ENCODE results near the gene CSMD2. TPM values are rescaled to one million over a fixed set of nuclear protein-coding genes. Genes with fewer than 3 reads are reported as not detected.
A peak's percentile ranks its signal among the peaks of the same experiment; 100 is the strongest.

Gene CSMD2
- total RNA-seq, 1 experiment from 2014 or later: 13.2 TPM

- TF ChIP-seq ZNF423 (CRISPR knock-in tag; IDR thresholded peaks at IDR 0.05): peak; percentile 44; the same call in 1 of the 2 replicates
- no peak for TF ChIP-seq ZNF121 (CRISPR knock-in tag; IDR thresholded peaks at IDR 0.05)
- no peak for TF ChIP-seq NFYB (CRISPR knock-in tag; conservative IDR thresholded peaks at IDR 0.05; ENCODE audit: low read depth)
- TF ChIP-seq MYBL2 (CRISPR knock-in tag; IDR thresholded peaks at IDR 0.05): no peak
- TF ChIP-seq ATF1 (CRISPR knock-in tag; IDR thresholded peaks at IDR 0.05): no peak
- TF ChIP-seq SMAD3 (CRISPR knock-in tag; IDR thresholded peaks at IDR 0.05; ENCODE audit: borderline replicate concordance): no peak
- no peak for TF ChIP-seq E2F4 (CRISPR knock-in tag; IDR thresholded peaks at IDR 0.05; ENCODE audit: borderline replicate concordance, low read depth)
- Mint-ChIP-seq H3K27ac (no peak overlapping the region), H3K4me3 (no peak overlapping the region), H3K27me3 (ENCODE audit: low read depth) (no peaks in the 10 kb centered on the region), H3K36me3 (no peaks in the 10 kb centered on the region; the same call in 1 of the 2 replicates), H3K4me1 (peaks cover 14% of the 10 kb centered on the region), H3K9me3 (no peaks in the 10 kb centered on the region)
- no peak for DNase-seq (ENCODE audit: low spot score)
- ChIA-PET POLR2A (no interaction called here), CTCF (interaction anchor here (0.9 kb wide), 1 partner anchor 46 kb away, joined by 4 read pairs; no protein-coding TSS in a partner anchor)
- ATAC-seq: no peak
Measured at GRCh38 chr1:33578557-33579448, 586.2 kb downstream of the CSMD2 start.

DNA sequence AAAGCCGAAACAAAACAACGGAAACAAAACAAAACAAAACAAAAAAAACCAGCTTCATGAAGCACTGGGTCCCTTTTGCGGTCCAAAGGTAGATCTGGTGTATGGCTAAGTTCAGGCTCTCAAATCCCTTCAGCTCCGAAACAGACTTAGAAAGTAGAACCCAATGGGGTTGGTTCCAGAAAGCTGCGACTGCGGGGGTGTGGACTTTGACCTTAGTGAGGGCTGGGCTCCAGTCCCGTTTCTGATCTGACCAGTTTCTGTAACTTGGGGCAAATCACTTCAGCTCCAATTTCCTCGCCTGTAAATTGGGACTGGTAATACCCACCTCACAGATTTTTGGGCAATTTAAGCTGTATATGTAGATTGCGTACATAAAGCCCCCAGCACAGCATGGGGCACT is 587.4 kb downstream of the CSMD2 start:
- no peaks in the 10 kb centered on the region for H3K9me3 Mint-ChIP-seq
- POLR2A ChIA-PET: no interaction called here
- H3K27me3 Mint-ChIP-seq (ENCODE audit: low read depth): no peaks in the 10 kb centered on the region
- no peak for ATAC-seq
- TF ChIP-seq, protein P1, sequence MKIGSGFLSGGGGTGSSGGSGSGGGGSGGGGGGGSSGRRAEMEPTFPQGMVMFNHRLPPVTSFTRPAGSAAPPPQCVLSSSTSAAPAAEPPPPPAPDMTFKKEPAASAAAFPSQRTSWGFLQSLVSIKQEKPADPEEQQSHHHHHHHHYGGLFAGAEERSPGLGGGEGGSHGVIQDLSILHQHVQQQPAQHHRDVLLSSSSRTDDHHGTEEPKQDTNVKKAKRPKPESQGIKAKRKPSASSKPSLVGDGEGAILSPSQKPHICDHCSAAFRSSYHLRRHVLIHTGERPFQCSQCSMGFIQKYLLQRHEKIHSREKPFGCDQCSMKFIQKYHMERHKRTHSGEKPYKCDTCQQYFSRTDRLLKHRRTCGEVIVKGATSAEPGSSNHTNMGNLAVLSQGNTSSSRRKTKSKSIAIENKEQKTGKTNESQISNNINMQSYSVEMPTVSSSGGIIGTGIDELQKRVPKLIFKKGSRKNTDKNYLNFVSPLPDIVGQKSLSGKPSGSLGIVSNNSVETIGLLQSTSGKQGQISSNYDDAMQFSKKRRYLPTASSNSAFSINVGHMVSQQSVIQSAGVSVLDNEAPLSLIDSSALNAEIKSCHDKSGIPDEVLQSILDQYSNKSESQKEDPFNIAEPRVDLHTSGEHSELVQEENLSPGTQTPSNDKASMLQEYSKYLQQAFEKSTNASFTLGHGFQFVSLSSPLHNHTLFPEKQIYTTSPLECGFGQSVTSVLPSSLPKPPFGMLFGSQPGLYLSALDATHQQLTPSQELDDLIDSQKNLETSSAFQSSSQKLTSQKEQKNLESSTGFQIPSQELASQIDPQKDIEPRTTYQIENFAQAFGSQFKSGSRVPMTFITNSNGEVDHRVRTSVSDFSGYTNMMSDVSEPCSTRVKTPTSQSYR (CRISPR knock-in tag; IDR thresholded peaks at IDR 0.05): no peak
- no peak for TF ChIP-seq ETV6 (CRISPR knock-in tag; IDR thresholded peaks at IDR 0.05)
- TF ChIP-seq, protein P2, sequence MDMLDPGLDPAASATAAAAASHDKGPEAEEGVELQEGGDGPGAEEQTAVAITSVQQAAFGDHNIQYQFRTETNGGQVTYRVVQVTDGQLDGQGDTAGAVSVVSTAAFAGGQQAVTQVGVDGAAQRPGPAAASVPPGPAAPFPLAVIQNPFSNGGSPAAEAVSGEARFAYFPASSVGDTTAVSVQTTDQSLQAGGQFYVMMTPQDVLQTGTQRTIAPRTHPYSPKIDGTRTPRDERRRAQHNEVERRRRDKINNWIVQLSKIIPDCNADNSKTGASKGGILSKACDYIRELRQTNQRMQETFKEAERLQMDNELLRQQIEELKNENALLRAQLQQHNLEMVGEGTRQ (CRISPR knock-in tag; IDR thresholded peaks at IDR 0.05): no peak
- H3K27ac Mint-ChIP-seq: 0 out of 2 replicates have a peak overlapping the region, but pooled peaks have one; percentile 36
- H3K4me1 Mint-ChIP-seq: peaks cover 14% of the 10 kb centered on the region
- no peaks in the 10 kb centered on the region; the same call in 1 of the 2 replicates for H3K36me3 Mint-ChIP-seq
- no peak overlapping the region for H3K4me3 Mint-ChIP-seq
- DNase-seq (ENCODE audit: low spot score): no peak
- CTCF ChIA-PET: no interaction called here

DNA sequence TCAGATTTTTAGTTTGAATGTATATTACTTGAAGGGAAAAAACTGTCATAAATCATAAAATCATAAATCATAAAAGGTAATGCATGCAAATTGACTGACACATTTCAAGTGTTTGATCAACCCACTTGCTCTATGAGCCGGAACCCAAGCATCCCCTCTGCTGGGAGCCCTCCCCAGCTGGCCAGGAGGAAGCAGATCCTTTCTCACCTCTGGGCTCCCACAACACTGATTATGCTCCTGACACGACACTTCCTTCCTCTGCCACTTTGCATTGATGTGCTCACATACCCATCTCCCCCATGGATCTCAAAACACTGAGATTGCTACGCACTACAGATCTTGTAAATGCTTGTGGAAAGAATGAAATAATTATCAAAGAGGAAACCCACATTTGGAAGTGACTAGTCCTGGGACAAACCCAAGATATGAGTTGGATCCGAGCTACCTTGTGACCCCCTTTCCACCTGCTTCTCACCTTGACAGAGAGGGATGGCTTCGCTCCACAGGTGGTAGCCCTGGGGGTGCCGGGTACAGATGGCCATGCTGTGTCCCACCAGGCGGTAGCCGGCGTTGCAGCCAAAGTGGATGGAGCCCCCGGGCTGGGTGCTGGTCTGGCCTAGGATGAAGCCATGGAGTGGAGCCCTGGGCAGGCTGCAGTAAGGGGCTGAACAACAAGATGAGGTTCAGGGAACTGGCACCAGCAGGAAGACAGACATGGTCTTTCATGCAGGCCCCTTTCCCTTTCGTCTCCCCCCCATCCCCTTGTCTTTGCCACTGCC is 588.0 kb downstream of the CSMD2 start:
- peaks cover 3% of the 10 kb centered on the region for H3K36me3 Mint-ChIP-seq
- H3K4me1 Mint-ChIP-seq: peaks cover 14% of the 10 kb centered on the region
- 0 out of 2 replicates have a peak overlapping the region, but pooled peaks have one; percentile 36 for H3K27ac Mint-ChIP-seq
- H3K9me3 Mint-ChIP-seq: no peaks in the 10 kb centered on the region
- ChIA-PET POLR2A (interaction anchor here (0.5 kb wide), 1 partner anchor 1972 kb away, joined by 3 read pairs; no protein-coding TSS in a partner anchor), CTCF (no interaction called here)
- ATAC-seq: no peak
- H3K27me3 Mint-ChIP-seq (ENCODE audit: low read depth): no peaks in the 10 kb centered on the region
- H3K4me3 Mint-ChIP-seq: no peak overlapping the region
- peak; percentile 21 for DNase-seq (ENCODE audit: low spot score)
- TF ChIP-seq ZNF423 (CRISPR knock-in tag; IDR thresholded peaks at IDR 0.05): peak; percentile 46; the same call in 1 of the 2 replicates
- TF ChIP-seq USF1 (CRISPR knock-in tag; IDR thresholded peaks at IDR 0.05): no peak

Data from WTC11 (cell line).